Measurements from ENCODE around the gene MEF2C. TPM values are rescaled to one million over a fixed set of nuclear protein-coding genes. Genes with fewer than 3 reads are reported as not detected.

The MEF2C gene
- total RNA-seq, 1 experiment from 2014 or later = 3.4 TPM

GRCh38 chr5:88715503-88715902 lies 167.5 kb downstream of the MEF2C start:
- DNase-seq = no peak
- no peaks in the 10 kb centered on the region for H3K27me3 ChIP-seq (ENCODE audit: control insufficient read depth, insufficient read depth, low read length)
- H3K36me3 ChIP-seq (replicated peaks; ENCODE audit: control insufficient read depth, insufficient read depth, low read length) = no peaks in the 10 kb centered on the region
- H3K4me3 ChIP-seq (ENCODE audit: insufficient read depth, low read depth, low read length) = no peak overlapping the region

GRCh38 chr5:88713818-88714217 lies 169.2 kb downstream of the MEF2C start:
- H3K4me3 ChIP-seq (ENCODE audit: insufficient read depth, low read depth, low read length) = no peak overlapping the region
- no peaks in the 10 kb centered on the region for H3K27me3 ChIP-seq (ENCODE audit: control insufficient read depth, insufficient read depth, low read length)
- no peaks in the 10 kb centered on the region for H3K36me3 ChIP-seq (replicated peaks; ENCODE audit: control insufficient read depth, insufficient read depth, low read length)
- DNase-seq = no peak

GRCh38 chr5:88708682-88709398 lies 174.1 kb downstream of the MEF2C start:
- no peak for DNase-seq
- Histone ChIP-seq H3K4me3 (ENCODE audit: insufficient read depth, low read depth, low read length) (no peak overlapping the region), H3K27me3 (ENCODE audit: control insufficient read depth, insufficient read depth, low read length) (no peaks in the 10 kb centered on the region), H3K36me3 (replicated peaks; ENCODE audit: control insufficient read depth, insufficient read depth, low read length) (no peaks in the 10 kb centered on the region)

GRCh38 chr5:88708021-88708420 lies 175.0 kb downstream of the MEF2C start:
- Histone ChIP-seq H3K36me3 (replicated peaks; ENCODE audit: control insufficient read depth, insufficient read depth, low read length) (no peaks in the 10 kb centered on the region), H3K27me3 (ENCODE audit: control insufficient read depth, insufficient read depth, low read length) (no peaks in the 10 kb centered on the region), H3K4me3 (ENCODE audit: insufficient read depth, low read depth, low read length) (no peak overlapping the region)
- no peak for DNase-seq

GRCh38 chr5:88707216-88707965 lies 175.6 kb downstream of the MEF2C start:
- Histone ChIP-seq H3K27me3 (ENCODE audit: control insufficient read depth, insufficient read depth, low read length) (no peaks in the 10 kb centered on the region), H3K36me3 (replicated peaks; ENCODE audit: control insufficient read depth, insufficient read depth, low read length) (no peaks in the 10 kb centered on the region), H3K4me3 (ENCODE audit: insufficient read depth, low read depth, low read length) (no peak overlapping the region)
- DNase-seq = no peak

- H3K36me3 ChIP-seq (replicated peaks; ENCODE audit: control insufficient read depth, insufficient read depth, low read length) = no peaks in the 10 kb centered on the region
- H3K27me3 ChIP-seq (ENCODE audit: control insufficient read depth, insufficient read depth, low read length) = no peaks in the 10 kb centered on the region
- DNase-seq = no peak
- H3K4me3 ChIP-seq (ENCODE audit: insufficient read depth, low read depth, low read length) = no peak overlapping the region
Observed at GRCh38 chr5:88702332-88702731, 180.7 kb downstream of the MEF2C start.

- H3K27me3 ChIP-seq (ENCODE audit: control insufficient read depth, insufficient read depth, low read length) = peaks cover 14% of the 10 kb centered on the region
Observed at GRCh38 chr5:88700121-88700520, 182.9 kb downstream of the MEF2C start.

GRCh38 chr5:88698290-88698689 lies 184.7 kb downstream of the MEF2C start:
- Histone ChIP-seq H3K36me3 (replicated peaks; ENCODE audit: control insufficient read depth, insufficient read depth, low read length) (no peaks in the 10 kb centered on the region), H3K27me3 (ENCODE audit: control insufficient read depth, insufficient read depth, low read length) (peaks cover 32% of the 10 kb centered on the region), H3K4me3 (ENCODE audit: insufficient read depth, low read depth, low read length) (no peak overlapping the region)
- DNase-seq = no peak

More at GRCh38 chr5:88700121-88700520, 182.9 kb downstream of the MEF2C start:
- H3K4me3 ChIP-seq (ENCODE audit: insufficient read depth, low read depth, low read length) = no peak overlapping the region
- DNase-seq = no peak
- H3K36me3 ChIP-seq (replicated peaks; ENCODE audit: control insufficient read depth, insufficient read depth, low read length) = no peaks in the 10 kb centered on the region

- Histone ChIP-seq H3K36me3 (replicated peaks; ENCODE audit: control insufficient read depth, insufficient read depth, low read length) (no peaks in the 10 kb centered on the region), H3K4me3 (ENCODE audit: insufficient read depth, low read depth, low read length) (no peak overlapping the region), H3K27me3 (ENCODE audit: control insufficient read depth, insufficient read depth, low read length) (peaks cover 51% of the 10 kb centered on the region)
- DNase-seq = no peak
Observed at GRCh38 chr5:88696466-88696865, 186.5 kb downstream of the MEF2C start.

- no peak overlapping the region for H3K4me3 ChIP-seq (ENCODE audit: insufficient read depth, low read depth, low read length)
- H3K27me3 ChIP-seq (ENCODE audit: control insufficient read depth, insufficient read depth, low read length) = peaks cover 56% of the 10 kb centered on the region
- no peak for DNase-seq
- H3K36me3 ChIP-seq (replicated peaks; ENCODE audit: control insufficient read depth, insufficient read depth, low read length) = no peaks in the 10 kb centered on the region
Observed at GRCh38 chr5:88695931-88696330, 187.1 kb downstream of the MEF2C start.

GRCh38 chr5:88695232-88695631 lies 187.8 kb downstream of the MEF2C start:
- no peaks in the 10 kb centered on the region for H3K36me3 ChIP-seq (replicated peaks; ENCODE audit: control insufficient read depth, insufficient read depth, low read length)
- DNase-seq = no peak
- no peak overlapping the region for H3K4me3 ChIP-seq (ENCODE audit: insufficient read depth, low read depth, low read length)
- peaks cover 63% of the 10 kb centered on the region for H3K27me3 ChIP-seq (ENCODE audit: control insufficient read depth, insufficient read depth, low read length)

GRCh38 chr5:88694023-88694679 lies 188.8 kb downstream of the MEF2C start:
- peak; percentile 58 for DNase-seq
- Histone ChIP-seq H3K27me3 (ENCODE audit: control insufficient read depth, insufficient read depth, low read length) (peaks cover 74% of the 10 kb centered on the region), H3K4me3 (ENCODE audit: insufficient read depth, low read depth, low read length) (peak overlapping the region; percentile 10; the same call in 1 of the 2 replicates), H3K36me3 (replicated peaks; ENCODE audit: control insufficient read depth, insufficient read depth, low read length) (no peaks in the 10 kb centered on the region)

- peak; percentile 69 for DNase-seq
- no peak overlapping the region for H3K4me3 ChIP-seq (ENCODE audit: insufficient read depth, low read depth, low read length)
- peaks cover 82% of the 10 kb centered on the region for H3K27me3 ChIP-seq (ENCODE audit: control insufficient read depth, insufficient read depth, low read length)
- no peaks in the 10 kb centered on the region for H3K36me3 ChIP-seq (replicated peaks; ENCODE audit: control insufficient read depth, insufficient read depth, low read length)
Observed at GRCh38 chr5:88693071-88693932, 189.7 kb downstream of the MEF2C start.

Measured in H7 (cell line).